Activated CD8-positive, alpha-beta T cell treated with anti-CD3 and anti-CD28 coated beads for 36 hours (primary cell): Measurements from ENCODE around the gene CASTOR1. TPM values are rescaled to one million over a fixed set of nuclear protein-coding genes. Genes with fewer than 3 reads are reported as not detected.

ENCODE experiments used
- ATAC-seq: fragments of 200-7000 bp; cut with Tn5 transposase; one replicate; pipeline ENCODE4 v1.10.0; 2021; ENCODE audit warnings: mild to moderate bottlenecking, moderate library complexity
- CTCF ChIA-PET: fragments of 350-600 bp; sonication (Branson Sonifier 250); formaldehyde crosslinking; loops from one replicate; lab custom pipeline; 2021; ENCODE audit warnings: antibody characterized with exemption; lab: Charles Lee
- POLR2A ChIA-PET: fragments of 350-600 bp; sonication (Branson Sonifier 250); formaldehyde crosslinking; loops from one replicate; lab custom pipeline; 2021; ENCODE audit warnings: antibody characterized with exemption; lab: Charles Lee
- DNase-seq: peaks from one replicate; pipeline ENCODE4 v3.0.0-alpha.2; 2020
- H3K27ac Mint-ChIP-seq: one replicate; pipeline ENCODE4 v1.8.0; 2021; ENCODE audit warnings: mild to moderate bottlenecking, mixed read lengths
- H3K27me3 Mint-ChIP-seq: one replicate; pipeline ENCODE4 v1.8.0; 2021; ENCODE audit warnings: mixed read lengths
- H3K36me3 Mint-ChIP-seq: one replicate; pipeline ENCODE4 v1.8.0; 2021; ENCODE audit warnings: low read depth, mixed read lengths
- H3K4me1 Mint-ChIP-seq: one replicate; pipeline ENCODE4 v1.8.0; 2021; ENCODE audit warnings: low read depth, mixed read lengths
- H3K4me3 Mint-ChIP-seq: one replicate; pipeline ENCODE4 v1.8.0; 2021; ENCODE audit warnings: mild to moderate bottlenecking, moderate library complexity, mixed read lengths
- H3K9me3 Mint-ChIP-seq: one replicate; pipeline ENCODE4 v1.8.0; 2021; ENCODE audit warnings: mixed read lengths
- CTCF ChIP-seq: fragments of 200-600 bp; IDR thresholded peaks from one replicate; pipeline ENCODE4 v1.8.0; 2022; ENCODE audit warnings: antibody characterized with exemption, mild to moderate bottlenecking
- intact Hi-C: fragments of 100-400 bp; cut with micrococcal nuclease; formaldehyde crosslinking; loops from one replicate; pipeline ENCODE4 v1.10.0; 2022
- total RNA-seq, 2 experiments: library from RNA; stranded (reverse); gene quantifications; one replicate each; pipeline ENCODE4 v1.2.3, GENCODE V29; 2021

CASTOR1 gene
- total RNA-seq, 2 experiments from 2014 or later: 4.2 to 5.1 TPM

DNA sequence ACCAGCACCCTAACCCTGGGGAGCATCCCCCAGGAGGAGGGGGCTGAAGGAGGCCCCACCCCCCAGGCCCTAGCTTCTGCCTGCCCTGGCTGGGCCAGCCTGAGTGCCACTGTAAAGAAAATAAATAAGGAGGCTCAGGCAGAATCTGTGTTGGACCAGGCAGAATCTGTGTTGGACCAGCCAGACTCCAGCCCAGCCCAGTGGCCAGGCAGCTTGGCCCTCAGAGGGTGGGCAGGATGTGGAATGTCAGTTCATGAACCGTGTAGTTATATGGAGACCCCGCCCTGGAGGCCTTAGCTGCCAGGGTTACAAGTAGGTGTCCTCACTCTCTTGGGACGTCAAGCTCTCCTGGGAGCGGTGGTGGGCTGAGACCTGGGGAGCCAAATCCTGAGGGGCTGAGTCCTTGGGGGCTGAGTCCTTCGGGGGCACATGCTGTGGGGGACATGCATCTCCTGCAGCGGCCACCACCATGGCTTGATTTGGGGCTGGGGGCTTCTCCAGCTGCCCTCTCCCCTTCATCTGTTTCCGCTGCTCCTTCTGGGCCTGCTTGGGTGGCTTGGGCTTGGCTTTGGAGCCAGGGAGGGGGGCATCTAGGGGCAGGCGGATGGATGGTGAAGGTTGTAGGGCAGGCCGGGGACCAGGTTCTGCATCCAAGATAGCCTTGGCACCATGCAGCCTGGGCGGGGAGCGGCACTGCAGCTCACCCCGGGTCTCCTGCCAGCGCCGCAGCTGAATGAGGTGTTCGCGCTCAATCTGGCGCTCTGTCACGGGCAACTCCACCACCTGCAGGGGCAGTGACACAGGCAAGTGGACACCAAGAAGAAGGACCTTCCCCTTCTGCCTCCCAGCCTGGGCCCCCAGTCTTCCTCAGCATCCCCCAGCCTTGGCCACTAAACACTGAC lies 3.0 kb upstream of the CASTOR1 start:
- Mint-ChIP-seq H3K27ac (no peak overlapping the region), H3K9me3 (no peaks in the 10 kb centered on the region), H3K36me3 (no peaks in the 10 kb centered on the region), H3K4me3 (no peak overlapping the region), H3K4me1 (peaks cover 40% of the 10 kb centered on the region), H3K27me3 (no peaks in the 10 kb centered on the region)
- intact Hi-C loops: no loop called here
- no peak for ATAC-seq
- ChIA-PET CTCF (interaction anchor here (0.8 to 19.3 kb wide), 5 partner anchors 14 to 97 kb away, joined by 3 to 472 read pairs (median 81); partner anchors contain the start of genes RNF215, SEC14L2 and TBC1D10A), POLR2A (interaction anchor here (0.5 to 3.1 kb wide), 9 partner anchors 10 to 72 kb away, joined by 3 to 22 read pairs (median 4); partner anchors contain the start of gene TBC1D10A)
- no peak for DNase-seq
- no peak for TF ChIP-seq CTCF

GRCh38 chr22:30291058-30291892 lies 2.0 kb upstream of the CASTOR1 start:
- no peak for TF ChIP-seq CTCF
- H3K27me3 Mint-ChIP-seq: no peaks in the 10 kb centered on the region
- DNase-seq: no peak
- H3K36me3 Mint-ChIP-seq: no peaks in the 10 kb centered on the region
- POLR2A ChIA-PET: interaction anchor here (0.6 to 3.1 kb wide), 11 partner anchors 8 to 71 kb away, joined by 3 to 22 read pairs (median 4); partner anchors contain the start of gene TBC1D10A
- intact Hi-C loops: no loop called here
- H3K4me3 Mint-ChIP-seq: no peak overlapping the region
- peaks cover 33% of the 10 kb centered on the region for H3K4me1 Mint-ChIP-seq
- H3K9me3 Mint-ChIP-seq: no peaks in the 10 kb centered on the region
- CTCF ChIA-PET: interaction anchor here (0.8 to 19.3 kb wide), 6 partner anchors 15 to 185 kb away, joined by 3 to 472 read pairs (median 90); partner anchors contain the start of genes RNF215, SEC14L2 and TBC1D10A
- ATAC-seq: no peak
- H3K27ac Mint-ChIP-seq: peak overlapping the region; percentile 76

DNA sequence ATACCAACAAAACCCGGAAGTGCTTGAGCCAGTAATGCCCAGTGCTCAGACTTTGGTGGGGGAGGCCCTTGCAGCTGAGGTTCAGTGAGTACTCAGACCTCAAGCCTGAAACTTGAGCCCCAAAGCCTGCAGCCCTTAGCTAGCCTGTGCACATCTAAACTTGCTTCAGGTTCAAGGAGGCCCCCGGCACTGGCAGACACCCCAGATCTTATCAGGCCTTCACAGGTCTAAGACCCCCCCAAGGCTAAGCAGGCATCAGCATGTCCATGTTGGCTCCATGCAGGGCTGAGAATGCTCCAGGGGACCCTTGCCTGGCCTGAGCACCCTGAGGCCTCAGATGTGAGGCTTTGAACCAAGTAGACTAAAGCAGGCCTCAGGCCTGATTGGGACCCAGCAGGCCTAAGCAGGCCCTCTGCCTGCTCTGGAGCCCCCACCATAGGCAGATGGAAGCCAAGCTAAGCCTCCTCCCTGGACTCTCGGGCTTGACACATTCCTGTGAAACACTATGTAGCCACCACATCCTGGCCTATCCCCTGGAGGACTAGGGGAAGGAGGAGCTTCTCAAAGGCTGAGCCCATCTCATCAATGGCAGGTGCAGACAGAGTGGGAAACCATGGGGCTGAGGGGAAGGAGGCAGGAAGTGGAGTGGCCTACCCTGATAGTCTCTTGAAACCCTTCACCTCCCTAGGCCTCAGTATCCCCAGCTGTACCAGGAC lies 1.2 kb upstream of the CASTOR1 start:
- Mint-ChIP-seq H3K36me3 (no peaks in the 10 kb centered on the region), H3K4me3 (peak overlapping the region; percentile 76), H3K9me3 (no peaks in the 10 kb centered on the region), H3K27me3 (no peaks in the 10 kb centered on the region), H3K27ac (peak overlapping the region; percentile 76), H3K4me1 (peaks cover 25% of the 10 kb centered on the region)
- DNase-seq: no peak
- CTCF ChIA-PET: interaction anchor here (1.1 to 19.3 kb wide), 11 partner anchors 8 to 452 kb away, joined by 3 to 472 read pairs (median 31); partner anchors contain the start of genes ASCC2, CCDC157, RNF215 and SEC14L2
- no peak for ATAC-seq
- no peak for TF ChIP-seq CTCF
- POLR2A ChIA-PET: interaction anchor here (0.7 to 3.8 kb wide), 12 partner anchors 8 to 96 kb away, joined by 3 to 22 read pairs (median 4); partner anchors contain the start of genes RNF215 and TBC1D10A
- intact Hi-C loops: no loop called here

DNA sequence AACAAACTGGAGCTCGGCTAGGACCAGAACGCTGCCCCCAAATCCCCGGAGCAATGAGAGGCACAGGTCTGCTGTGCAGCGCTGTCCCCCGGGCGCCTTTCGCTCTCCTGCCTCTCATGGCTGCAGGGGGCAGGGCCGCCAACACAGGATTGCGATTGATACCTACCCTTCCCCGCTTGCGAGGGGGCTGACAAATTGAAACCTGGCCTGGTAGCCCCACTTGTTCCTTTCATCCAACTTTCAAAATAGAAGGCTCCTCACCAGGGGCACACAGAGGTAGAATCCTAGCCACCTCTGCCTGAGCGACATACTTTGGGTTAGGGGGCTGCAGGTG lies 642 bp upstream of the CASTOR1 start:
- ATAC-seq (peak; percentile 38), DNase-seq (no peak)
- CTCF ChIA-PET: interaction anchor here (1.2 to 19.3 kb wide), 12 partner anchors 8 to 452 kb away, joined by 3 to 472 read pairs (median 34); partner anchors contain the start of genes ASCC2, CCDC157, RNF215 and SEC14L2
- Mint-ChIP-seq H3K4me3 (peak overlapping the region; percentile 76), H3K27ac (peak overlapping the region; percentile 76), H3K36me3 (no peaks in the 10 kb centered on the region), H3K9me3 (no peaks in the 10 kb centered on the region), H3K4me1 (peaks cover 22% of the 10 kb centered on the region), H3K27me3 (no peaks in the 10 kb centered on the region)
- intact Hi-C loops: loop anchor here (2.0 to 10.0 kb wide), 2 partner anchors 99 to 185 kb away; no protein-coding TSS in a partner anchor
- POLR2A ChIA-PET: interaction anchor here (0.7 to 3.8 kb wide), 13 partner anchors 9 to 104 kb away, joined by 3 to 22 read pairs (median 4); partner anchors contain the start of genes RNF215 and TBC1D10A
- no peak for TF ChIP-seq CTCF
